ACC112 (cell line): Measurements from ENCODE around the gene PRRX1.

Experiments used
- H2AFZ ChIP-seq: fragments of 200-600 bp; sonication (generic); one replicate; pipeline ENCODE4 v1.6.0; 2017; ENCODE audit warnings: antibody characterized with exemption, low read length; ENCODE audit not compliant: unreplicated experiment
- H3K27ac ChIP-seq: fragments of 200-600 bp; sonication (generic); 2 replicates; pipeline ENCODE4 v1.5.1; 2014; ENCODE audit warnings: low read depth, mild to moderate bottlenecking, antibody characterized with exemption, low read length, moderate library complexity
- H3K27me3 ChIP-seq: fragments of 200-600 bp; sonication (generic); 2 replicates; pipeline ENCODE4 v1.6.1; 2014; ENCODE audit warnings: mild to moderate bottlenecking, antibody characterized with exemption, low read length, moderate library complexity, mixed read lengths; ENCODE audit not compliant: insufficient read depth
- H3K36me3 ChIP-seq: fragments of 200-600 bp; sonication (generic); 2 replicates; pipeline ENCODE4 v1.6.1; 2016; ENCODE audit warnings: mild to moderate bottlenecking, antibody characterized with exemption, low read length, moderate library complexity, mixed read lengths; ENCODE audit not compliant: insufficient read depth
- H3K4me1 ChIP-seq: fragments of 200-600 bp; sonication (generic); one replicate; pipeline ENCODE4 v1.6.1; 2016; ENCODE audit warnings: low read length, mixed read lengths; ENCODE audit not compliant: insufficient read depth, unreplicated experiment, control insufficient read depth
- H3K4me3 ChIP-seq: fragments of 200-600 bp; sonication (generic); 2 replicates; pipeline ENCODE4 v1.5.1; 2014; ENCODE audit warnings: mild to moderate bottlenecking, low read depth, low read length
- H3K79me2 ChIP-seq: fragments of 200-600 bp; sonication (generic); one replicate; pipeline ENCODE4 v1.6.0; 2016; ENCODE audit warnings: low read length; ENCODE audit not compliant: control insufficient read depth, unreplicated experiment, insufficient read depth

PRRX1 gene

GRCh38 chr1:170674986-170675385 is 11.1 kb downstream of the PRRX1 start:
- no peaks in the 10 kb centered on the region for H3K36me3 ChIP-seq
- no peak overlapping the region for H2AFZ ChIP-seq
- peak overlapping the region; percentile 87 for H3K4me3 ChIP-seq
- peaks cover 81% of the 10 kb centered on the region for H3K4me1 ChIP-seq
- no peaks in the 10 kb centered on the region for H3K27me3 ChIP-seq
- H3K27ac ChIP-seq = peak overlapping the region; percentile 91
- peaks cover 97% of the 10 kb centered on the region for H3K79me2 ChIP-seq

GRCh38 chr1:170675865-170676264 is 11.9 kb downstream of the PRRX1 start:
- no peaks in the 10 kb centered on the region for H3K36me3 ChIP-seq
- H3K27ac ChIP-seq = peak overlapping the region; percentile 91
- peak overlapping the region; percentile 87; the same call in 1 of the 2 replicates for H3K4me3 ChIP-seq
- peaks cover 97% of the 10 kb centered on the region for H3K79me2 ChIP-seq
- H3K27me3 ChIP-seq = no peaks in the 10 kb centered on the region
- H3K4me1 ChIP-seq = peaks cover 90% of the 10 kb centered on the region
- no peak overlapping the region for H2AFZ ChIP-seq

- H3K4me1 ChIP-seq = peaks cover 95% of the 10 kb centered on the region
- H3K79me2 ChIP-seq = peaks cover 97% of the 10 kb centered on the region
- H3K36me3 ChIP-seq = no peaks in the 10 kb centered on the region
- no peaks in the 10 kb centered on the region for H3K27me3 ChIP-seq
- peak overlapping the region; percentile 91 for H3K27ac ChIP-seq
- no peak overlapping the region for H2AFZ ChIP-seq
- peak overlapping the region; percentile 26; the same call in 1 of the 2 replicates for H3K4me3 ChIP-seq
Observed at GRCh38 chr1:170676628-170677027, 12.7 kb downstream of the PRRX1 start.

- Histone ChIP-seq H3K27ac (peak overlapping the region; percentile 91), H3K36me3 (0 out of 2 replicates have a peak, but pooled peaks cover 5% of the 10 kb centered on the region), H3K4me1 (peaks cover 95% of the 10 kb centered on the region), H2AFZ (peak overlapping the region; percentile 23), H3K27me3 (no peaks in the 10 kb centered on the region), H3K79me2 (peaks cover 97% of the 10 kb centered on the region), H3K4me3 (peak overlapping the region; percentile 8; the same call in 1 of the 2 replicates)
Observed at GRCh38 chr1:170678027-170678600, 14.2 kb downstream of the PRRX1 start.

- Histone ChIP-seq H3K27me3 (no peaks in the 10 kb centered on the region), H3K36me3 (0 out of 2 replicates have a peak, but pooled peaks cover 5% of the 10 kb centered on the region), H3K4me1 (peaks cover 89% of the 10 kb centered on the region), H2AFZ (no peak overlapping the region), H3K79me2 (peaks cover 97% of the 10 kb centered on the region), H3K27ac (peak overlapping the region; percentile 96), H3K4me3 (peak overlapping the region; percentile 15; the same call in 1 of the 2 replicates)
Observed at GRCh38 chr1:170680428-170680827, 16.5 kb downstream of the PRRX1 start.

GRCh38 chr1:170682169-170682568 is 18.2 kb downstream of the PRRX1 start:
- H3K27me3 ChIP-seq = no peaks in the 10 kb centered on the region
- peaks cover 98% of the 10 kb centered on the region for H3K79me2 ChIP-seq
- peak overlapping the region; percentile 96 for H3K27ac ChIP-seq
- H3K4me1 ChIP-seq = peaks cover 91% of the 10 kb centered on the region
- H3K4me3 ChIP-seq = peak overlapping the region; percentile 8; the same call in 1 of the 2 replicates
- no peak overlapping the region for H2AFZ ChIP-seq
- 0 out of 2 replicates have a peak, but pooled peaks cover 5% of the 10 kb centered on the region for H3K36me3 ChIP-seq

- Histone ChIP-seq H3K27me3 (no peaks in the 10 kb centered on the region), H3K36me3 (0 out of 2 replicates have a peak, but pooled peaks cover 5% of the 10 kb centered on the region), H3K4me1 (peaks cover 91% of the 10 kb centered on the region), H3K4me3 (no peak overlapping the region), H3K27ac (peak overlapping the region; percentile 96), H2AFZ (no peak overlapping the region), H3K79me2 (peaks cover 98% of the 10 kb centered on the region)
Observed at GRCh38 chr1:170682809-170683208, 18.9 kb downstream of the PRRX1 start.

GRCh38 chr1:170685166-170685565 is 21.2 kb downstream of the PRRX1 start:
- Histone ChIP-seq H3K4me1 (peaks cover 93% of the 10 kb centered on the region), H3K27ac (peak overlapping the region; percentile 96), H2AFZ (no peak overlapping the region), H3K4me3 (peak overlapping the region; percentile 23), H3K27me3 (no peaks in the 10 kb centered on the region), H3K79me2 (peaks cover 98% of the 10 kb centered on the region), H3K36me3 (0 out of 2 replicates have a peak, but pooled peaks cover 5% of the 10 kb centered on the region)

- Histone ChIP-seq H3K36me3 (0 out of 2 replicates have a peak, but pooled peaks cover 5% of the 10 kb centered on the region), H2AFZ (no peak overlapping the region), H3K4me3 (peak overlapping the region; percentile 63), H3K27ac (peak overlapping the region; percentile 96), H3K4me1 (peaks cover 92% of the 10 kb centered on the region), H3K79me2 (peaks cover 98% of the 10 kb centered on the region), H3K27me3 (no peaks in the 10 kb centered on the region)
Observed at GRCh38 chr1:170686291-170686690, 22.4 kb downstream of the PRRX1 start.

- H3K27me3 ChIP-seq = no peaks in the 10 kb centered on the region
- H3K36me3 ChIP-seq = 0 out of 2 replicates have a peak, but pooled peaks cover 4% of the 10 kb centered on the region
- peaks cover 92% of the 10 kb centered on the region for H3K4me1 ChIP-seq
- H2AFZ ChIP-seq = peak overlapping the region; percentile 68
- H3K79me2 ChIP-seq = peaks cover 92% of the 10 kb centered on the region
- H3K27ac ChIP-seq = peak overlapping the region; percentile 96
- peak overlapping the region; percentile 63 for H3K4me3 ChIP-seq
Observed at GRCh38 chr1:170687621-170688020, 23.7 kb downstream of the PRRX1 start.

GRCh38 chr1:170691258-170691657 is 27.3 kb downstream of the PRRX1 start:
- Histone ChIP-seq H3K36me3 (no peaks in the 10 kb centered on the region), H3K27me3 (no peaks in the 10 kb centered on the region), H3K27ac (peak overlapping the region; percentile 96), H2AFZ (no peak overlapping the region), H3K4me1 (peaks cover 98% of the 10 kb centered on the region), H3K4me3 (peak overlapping the region; percentile 47), H3K79me2 (peaks cover 92% of the 10 kb centered on the region)
